ENCODE results near the gene GANAB.

The GANAB gene

DNA sequence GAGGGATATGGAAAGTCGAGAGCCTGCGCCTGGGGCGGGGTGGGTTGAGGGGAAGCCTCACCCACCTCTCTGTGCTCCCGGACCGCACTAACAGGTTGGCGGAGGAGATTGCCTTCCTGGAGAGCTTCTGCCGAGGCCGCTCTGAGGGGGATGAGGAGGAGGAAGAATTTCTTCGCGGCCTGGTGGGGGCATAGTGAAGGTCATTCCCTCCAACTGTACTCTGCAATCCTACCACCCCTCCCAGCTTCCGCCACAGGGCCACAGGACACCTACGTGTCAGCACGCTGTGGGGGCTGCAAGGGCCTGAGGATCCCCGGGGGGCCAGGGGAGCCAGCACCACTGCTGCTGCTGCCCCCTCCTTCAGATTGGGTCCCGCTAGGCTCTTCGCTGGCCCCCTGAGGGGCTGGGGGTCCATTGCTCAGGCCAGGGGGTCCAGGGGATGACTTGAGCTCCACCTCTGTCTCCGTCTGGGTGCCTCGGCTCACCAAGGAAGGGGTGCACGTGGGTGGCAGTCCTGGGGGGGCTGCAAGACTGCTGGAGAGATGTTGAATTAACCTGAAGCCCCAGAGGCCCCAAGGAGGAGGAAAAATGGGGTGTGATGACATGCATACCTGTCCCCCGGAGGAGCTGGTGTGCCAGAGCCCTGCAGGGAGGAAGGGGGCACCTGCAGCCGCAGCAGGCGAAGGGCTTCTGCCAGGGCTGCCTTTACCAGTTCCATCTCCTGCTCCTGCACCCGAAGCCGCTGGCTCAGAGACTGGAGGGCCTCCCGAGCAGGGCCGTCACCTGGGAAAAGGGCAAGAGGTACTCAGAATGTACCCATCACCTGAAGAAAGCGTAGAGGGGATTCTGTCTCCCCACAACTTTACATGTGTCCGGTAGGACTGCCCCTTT, 35.4 kb downstream of the GANAB start:
- ATAC-seq, result no peak
- no peak for TF ChIP-seq TOX (CRISPR knock-in tag; IDR thresholded peaks at IDR 0.05; ENCODE audit: borderline replicate concordance)
- no peak for TF ChIP-seq PPARA (CRISPR knock-in tag; IDR thresholded peaks at IDR 0.05; ENCODE audit: borderline replicate concordance)
- TF ChIP-seq TCF4 (CRISPR knock-in tag; IDR thresholded peaks at IDR 0.05; ENCODE audit: borderline replicate concordance), result no peak
- no peak for TF ChIP-seq ZFP30 (CRISPR knock-in tag; IDR thresholded peaks at IDR 0.05)
- no peak for TF ChIP-seq ZNF8 (CRISPR knock-in tag; IDR thresholded peaks at IDR 0.05)
- TF ChIP-seq PATZ1 (CRISPR knock-in tag; IDR thresholded peaks at IDR 0.05; ENCODE audit: borderline replicate concordance), result no peak
- TF ChIP-seq, protein P1, sequence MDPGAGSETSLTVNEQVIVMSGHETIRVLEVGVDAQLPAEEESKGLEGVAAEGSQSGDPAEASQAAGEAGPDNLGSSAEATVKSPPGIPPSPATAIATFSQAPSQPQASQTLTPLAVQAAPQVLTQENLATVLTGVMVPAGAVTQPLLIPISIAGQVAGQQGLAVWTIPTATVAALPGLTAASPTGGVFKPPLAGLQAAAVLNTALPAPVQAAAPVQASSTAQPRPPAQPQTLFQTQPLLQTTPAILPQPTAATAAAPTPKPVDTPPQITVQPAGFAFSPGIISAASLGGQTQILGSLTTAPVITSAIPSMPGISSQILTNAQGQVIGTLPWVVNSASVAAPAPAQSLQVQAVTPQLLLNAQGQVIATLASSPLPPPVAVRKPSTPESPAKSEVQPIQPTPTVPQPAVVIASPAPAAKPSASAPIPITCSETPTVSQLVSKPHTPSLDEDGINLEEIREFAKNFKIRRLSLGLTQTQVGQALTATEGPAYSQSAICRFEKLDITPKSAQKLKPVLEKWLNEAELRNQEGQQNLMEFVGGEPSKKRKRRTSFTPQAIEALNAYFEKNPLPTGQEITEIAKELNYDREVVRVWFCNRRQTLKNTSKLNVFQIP (CRISPR knock-in tag; IDR thresholded peaks at IDR 0.05; ENCODE audit: borderline replicate concordance, low read depth), result no peak
- no peak for TF ChIP-seq ESRRG (CRISPR knock-in tag; IDR thresholded peaks at IDR 0.05)
- no peak for TF ChIP-seq ZC3H10 (CRISPR knock-in tag; IDR thresholded peaks at IDR 0.05)
- no peak for TF ChIP-seq RARB (CRISPR knock-in tag; IDR thresholded peaks at IDR 0.05)
- TF ChIP-seq ZNF70 (CRISPR knock-in tag; IDR thresholded peaks at IDR 0.05), result no peak
- no peak for TF ChIP-seq CREB5 (CRISPR knock-in tag; IDR thresholded peaks at IDR 0.05; ENCODE audit: low read depth)
- TF ChIP-seq ZNF565 (CRISPR knock-in tag; conservative IDR thresholded peaks at IDR 0.05; ENCODE audit: low read depth), result no peak
- no peak for TF ChIP-seq BACH2 (CRISPR knock-in tag; IDR thresholded peaks at IDR 0.05; ENCODE audit: borderline replicate concordance)
- no peak for TF ChIP-seq TSHZ2 (CRISPR knock-in tag; IDR thresholded peaks at IDR 0.05)
- TF ChIP-seq, protein P2, sequence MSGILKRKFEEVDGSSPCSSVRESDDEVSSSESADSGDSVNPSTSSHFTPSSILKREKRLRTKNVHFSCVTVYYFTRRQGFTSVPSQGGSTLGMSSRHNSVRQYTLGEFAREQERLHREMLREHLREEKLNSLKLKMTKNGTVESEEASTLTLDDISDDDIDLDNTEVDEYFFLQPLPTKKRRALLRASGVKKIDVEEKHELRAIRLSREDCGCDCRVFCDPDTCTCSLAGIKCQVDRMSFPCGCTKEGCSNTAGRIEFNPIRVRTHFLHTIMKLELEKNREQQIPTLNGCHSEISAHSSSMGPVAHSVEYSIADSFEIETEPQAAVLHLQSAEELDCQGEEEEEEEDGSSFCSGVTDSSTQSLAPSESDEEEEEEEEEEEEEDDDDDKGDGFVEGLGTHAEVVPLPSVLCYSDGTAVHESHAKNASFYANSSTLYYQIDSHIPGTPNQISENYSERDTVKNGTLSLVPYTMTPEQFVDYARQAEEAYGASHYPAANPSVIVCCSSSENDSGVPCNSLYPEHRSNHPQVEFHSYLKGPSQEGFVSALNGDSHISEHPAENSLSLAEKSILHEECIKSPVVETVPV (CRISPR knock-in tag; IDR thresholded peaks at IDR 0.05), result no peak

GRCh38 chr11:62610403-62610802, 36.0 kb downstream of the GANAB start:
- TF ChIP-seq TSHZ2 (CRISPR knock-in tag; IDR thresholded peaks at IDR 0.05) (no peak), OSR1 (CRISPR knock-in tag; IDR thresholded peaks at IDR 0.05) (no peak)
- ATAC-seq, result no peak
